HepG2 (cell line): ENCODE data around the gene SLC35B2. TPM values are rescaled to one million over a fixed set of nuclear protein-coding genes. Genes with fewer than 3 reads are reported as not detected.
A peak's percentile ranks its signal among the peaks of the same experiment; 100 is the strongest.

Experiments used
- ATAC-seq: fragments of 200-7000 bp; cut with Tn5 transposase; 3 replicates; pipeline ENCODE4 v1.9.1; 2020; ENCODE audit warnings: mild to moderate bottlenecking, moderate library complexity
- BruUV-seq: library from RNA; stranded (reverse); fragments of 400-500 nt; replicated peaks from 2 replicates; lab custom pipeline; 2021; lab: Mats Ljungman, UMichigan
- CTCF ChIA-PET: fragments of 300-600 bp; formaldehyde crosslinking; extraction: SDS; loops from one replicate; lab custom pipeline; 2021; ENCODE audit warnings: low total read pairs, inconsistent platforms, low intra/inter-chr PET ratio; lab: Yijun Ruan, JAX
- POLR2A ChIA-PET: fragments of 350-600 bp; sonication (Branson Sonifier 250); formaldehyde crosslinking; loops from one replicate; lab custom pipeline; 2020; ENCODE audit warnings: antibody characterized with exemption, inconsistent platforms; lab: Yijun Ruan, JAX
- DNase-seq: peaks from one replicate; pipeline ENCODE4 v3.0.0-alpha.2; 2015; ENCODE audit warnings: low spot score
- FAIRE-seq: peaks from 3 replicates; lab custom pipeline; 2011; peaks lifted over from hg19 to GRCh38; lab: Jason Lieb, UNC
- H2AFZ ChIP-seq: one replicate; pipeline ENCODE4 v1.6.1; 2011; ENCODE audit warnings: low read length, inconsistent platforms
- H3K27ac ChIP-seq: fragments of 300-600 bp; 3 replicates; pipeline ENCODE4 v1.8.0; 2011; ENCODE audit warnings: mixed run types, mild to moderate bottlenecking, mixed read lengths, low read length, inconsistent platforms; ENCODE audit not compliant: insufficient read depth; ENCODE audit errors: extremely low read length
- H3K27me3 ChIP-seq, 2 experiments: fragments of 200-600 bp in 1 of 2; 2 replicates in 1 of 2; 3 replicates in 1 of 2; pipeline versions ENCODE4 v1.6.0 to v1.8.0; 2011; ENCODE audit warnings: low read length in 2 of 2, mild to moderate bottlenecking in 2 of 2, moderate library complexity in 2 of 2, inconsistent platforms in 1 of 2; ENCODE audit not compliant: insufficient read depth in 2 of 2, control insufficient read depth in 1 of 2
- H3K36me3 ChIP-seq, 2 experiments: fragments of 200-600 bp in 1 of 2; replicated peaks in 1 of 2; 2 replicates in 1 of 2; 3 replicates in 1 of 2; pipeline versions ENCODE4 v1.5.1 to v1.8.0; 2011; ENCODE audit warnings: low read length in 2 of 2, inconsistent platforms in 1 of 2; ENCODE audit not compliant: insufficient read depth in 2 of 2, control insufficient read depth in 1 of 2
- H3K4me1 ChIP-seq: 2 replicates; pipeline ENCODE4 v1.5.1; 2012; ENCODE audit warnings: low read length, inconsistent platforms; ENCODE audit not compliant: insufficient read depth
- H3K4me2 ChIP-seq: 2 replicates; pipeline ENCODE4 v1.6.0; 2011; ENCODE audit warnings: low read depth, low read length, inconsistent platforms
- H3K4me3 ChIP-seq, 3 experiments: fragments of 200-600 bp in 1 of 3; sonication (generic), shearing (Covaris generic) in 1 of 3; replicated peaks in 1 of 3; 2 replicates each; pipeline ENCODE4 v1.5.1; 2011 to 2016; ENCODE audit warnings: low read length in 3 of 3, inconsistent platforms in 2 of 3, low read depth in 2 of 3, mild to moderate bottlenecking in 2 of 3, control low read depth in 1 of 3, mixed read lengths in 1 of 3; ENCODE audit not compliant: insufficient read depth in 1 of 3
- H3K79me2 ChIP-seq: one replicate; pipeline ENCODE4 v1.6.1; 2011; ENCODE audit warnings: low read length, inconsistent platforms; ENCODE audit not compliant: insufficient read depth
- H3K9ac ChIP-seq: 2 replicates; pipeline ENCODE4 v1.6.0; 2011; ENCODE audit warnings: mild to moderate bottlenecking, low read depth, low read length, inconsistent platforms; ENCODE audit not compliant: insufficient read depth
- H3K9me3 ChIP-seq: 2 replicates; pipeline ENCODE4 v1.5.1; 2012; ENCODE audit warnings: mild to moderate bottlenecking, low read length
- H4K20me1 ChIP-seq: 2 replicates; pipeline ENCODE4 v1.6.0; 2011; ENCODE audit warnings: inconsistent platforms, mild to moderate bottlenecking, low read length, moderate library complexity; ENCODE audit not compliant: insufficient read depth
- CCDC6 ChIP-seq: sonication (generic); formaldehyde crosslinking; IDR thresholded peaks from 2 replicates; pipeline ENCODE4 v1.8.1; 2022; ENCODE audit warnings: mild to moderate bottlenecking, missing genetic modification reagents, moderate library complexity
- DPF2 ChIP-seq: sonication (generic); formaldehyde crosslinking; IDR thresholded peaks from 2 replicates; pipeline ENCODE4 v1.4.0; 2020; ENCODE audit warnings: mild to moderate bottlenecking, low read depth, missing genetic modification reagents, borderline replicate concordance
- HES4 ChIP-seq: sonication (generic); formaldehyde crosslinking; IDR thresholded peaks from 2 replicates; pipeline ENCODE4 v1.9.0; 2021; ENCODE audit warnings: mild to moderate bottlenecking, missing genetic modification reagents, borderline replicate concordance
- MATR3 ChIP-seq: sonication (generic); formaldehyde crosslinking; IDR thresholded peaks from 2 replicates; pipeline ENCODE4 v1.4.0; 2020; ENCODE audit warnings: missing genetic modification reagents
- MIER3 ChIP-seq: IDR thresholded peaks from 2 replicates; pipeline ENCODE4 v1.6.1; 2016; ENCODE audit warnings: missing compliant biosample characterization, borderline replicate concordance
- SALL1 ChIP-seq: sonication (generic); formaldehyde crosslinking; IDR thresholded peaks from 2 replicates; pipeline ENCODE4 v1.8.0; 2022; ENCODE audit warnings: mild to moderate bottlenecking, missing genetic modification reagents
- SP1 ChIP-seq, 2 experiments: fragments of 450-650 bp in 1 of 2; sonication (generic) in 1 of 2; formaldehyde crosslinking in 1 of 2; IDR thresholded peaks; 2 replicates each; pipeline versions ENCODE4 v1.4.0 to v1.6.1; 2016 to 2020; ENCODE audit warnings: missing genetic modification reagents in 1 of 2
- ZNF274 ChIP-seq: sonication (generic); formaldehyde crosslinking; IDR thresholded peaks from 2 replicates; pipeline ENCODE4 v1.5.1; 2020; ENCODE audit warnings: mild to moderate bottlenecking, missing genetic modification reagents
- ZNF510 ChIP-seq: sonication (generic); formaldehyde crosslinking; IDR thresholded peaks from 2 replicates; pipeline ENCODE4 v1.4.0; 2020; ENCODE audit warnings: low read depth, mild to moderate bottlenecking, missing genetic modification reagents
- ZNF605 ChIP-seq: sonication (generic); formaldehyde crosslinking; IDR thresholded peaks from 2 replicates; pipeline ENCODE4 v1.8.0; 2022; ENCODE audit warnings: mild to moderate bottlenecking, missing genetic modification reagents
- WGBS: methylation state at CpG from one replicate; pipeline ENCODE4 v1.1.6; 2017; ENCODE audit warnings: low lambda C conversion rate; 5-methylcytosine and 5-hydroxymethylcytosine counted together
- in situ Hi-C: cut with HindIII; loops from 2 replicates; pipeline ENCODE4 v1.10.0; 2017; ENCODE audit warnings: low pct_unique_long_range_greater_than_20kb; ENCODE audit not compliant: extremely low pct_ligation_motif_present
- intact Hi-C: fragments of 100-400 bp; cut with micrococcal nuclease; formaldehyde crosslinking; loops from one replicate; pipeline ENCODE4 v1.10.0; 2022; ENCODE audit not compliant: unreplicated experiment
- polyA plus RNA-seq, 8 experiments: library from polyadenylated mRNA; depleted of rRNA in 3 of 8; stranded (reverse) in 7 of 8; unstranded in 1 of 8; fragments of >200 nt; fragmentation: Illumina TruSeq in 4 of 8; extraction: Trizol in 4 of 8; gene quantifications; 2 replicates each; pipeline versions ENCODE4 v1.2.1 to v1.2.3, GENCODE V29; 2011 to 2016; ENCODE audit warnings: low read depth in 4 of 8, missing spikeins in 1 of 8, mixed read lengths in 1 of 8; ENCODE audit not compliant: insufficient read depth in 1 of 8
- total RNA-seq, 5 experiments: library from RNA; depleted of rRNA; stranded (reverse); fragments of >200 nt; fragmentation: Illumina TruSeq; extraction: Trizol; gene quantifications; 2 replicates each; pipeline ENCODE4 v1.2.3, GENCODE V29; 2016; ENCODE audit warnings: low read depth in 1 of 5
- TF ChIP-seq, protein P1 (sequence below): sonication (generic); formaldehyde crosslinking; IDR thresholded peaks from 2 replicates; pipeline ENCODE4 v1.5.1; 2020; ENCODE audit warnings: mild to moderate bottlenecking, moderate library complexity, missing genetic modification reagents
- TF ChIP-seq, protein P2 (sequence below): sonication (generic); formaldehyde crosslinking; IDR thresholded peaks from 2 replicates; pipeline ENCODE4 v1.4.0; 2020; ENCODE audit warnings: missing genetic modification reagents
- TF ChIP-seq, protein P3 (sequence below): sonication (generic); formaldehyde crosslinking; IDR thresholded peaks from 2 replicates; pipeline ENCODE4 v1.5.1; 2020; ENCODE audit warnings: missing genetic modification reagents, mild to moderate bottlenecking, borderline replicate concordance
- TF ChIP-seq, protein P4 (sequence below): sonication (generic); formaldehyde crosslinking; IDR thresholded peaks from 2 replicates; pipeline ENCODE4 v1.8.1; 2023; ENCODE audit warnings: missing genetic modification reagents, mild to moderate bottlenecking, borderline replicate concordance
- TF ChIP-seq, protein P5 (sequence below): sonication (generic); formaldehyde crosslinking; IDR thresholded peaks from 2 replicates; pipeline ENCODE4 v1.8.1; 2023; ENCODE audit warnings: missing genetic modification reagents, inconsistent platforms, borderline replicate concordance

The SLC35B2 gene
- total and polyA plus RNA-seq, 2 of the 13 experiments (the other 11 are each of a cell fraction or from before 2014, with no cell fraction given), result 61.1 to 148 TPM

DNA sequence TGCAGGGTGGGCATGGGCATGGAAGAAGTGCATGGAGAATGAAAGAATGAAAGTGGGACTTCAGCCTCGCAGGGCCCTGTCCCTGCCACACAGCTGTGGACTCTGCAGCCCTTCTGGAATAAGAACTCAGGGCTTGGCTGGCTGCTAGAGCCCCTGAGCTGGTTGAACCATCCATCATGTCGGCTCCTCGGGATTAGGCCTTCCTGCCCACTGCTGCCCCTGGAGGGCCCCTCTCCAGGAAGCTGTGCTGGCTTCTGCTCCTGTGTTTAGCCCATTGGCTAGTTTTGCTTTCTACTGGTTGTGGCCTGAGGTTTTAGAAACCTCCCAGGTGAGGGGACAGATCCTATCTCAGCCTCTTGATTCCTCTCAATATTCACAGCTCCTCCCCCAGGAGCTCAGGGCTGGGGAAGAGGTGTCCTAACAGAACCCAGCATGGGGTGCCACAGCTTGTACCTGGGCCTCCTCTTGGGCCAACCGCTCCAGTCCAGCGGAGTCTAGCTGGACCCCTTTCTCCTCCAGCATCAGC lies 47.9 kb upstream of the SLC35B2 start:
- in situ Hi-C loops, result no loop called here
- H3K36me3 ChIP-seq, result peaks cover 60 to 80% of the 10 kb centered on the region in 2 experiments
- TF ChIP-seq, protein P1, sequence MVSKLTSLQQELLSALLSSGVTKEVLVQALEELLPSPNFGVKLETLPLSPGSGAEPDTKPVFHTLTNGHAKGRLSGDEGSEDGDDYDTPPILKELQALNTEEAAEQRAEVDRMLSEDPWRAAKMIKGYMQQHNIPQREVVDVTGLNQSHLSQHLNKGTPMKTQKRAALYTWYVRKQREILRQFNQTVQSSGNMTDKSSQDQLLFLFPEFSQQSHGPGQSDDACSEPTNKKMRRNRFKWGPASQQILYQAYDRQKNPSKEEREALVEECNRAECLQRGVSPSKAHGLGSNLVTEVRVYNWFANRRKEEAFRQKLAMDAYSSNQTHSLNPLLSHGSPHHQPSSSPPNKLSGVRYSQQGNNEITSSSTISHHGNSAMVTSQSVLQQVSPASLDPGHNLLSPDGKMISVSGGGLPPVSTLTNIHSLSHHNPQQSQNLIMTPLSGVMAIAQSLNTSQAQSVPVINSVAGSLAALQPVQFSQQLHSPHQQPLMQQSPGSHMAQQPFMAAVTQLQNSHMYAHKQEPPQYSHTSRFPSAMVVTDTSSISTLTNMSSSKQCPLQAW, result no peak
- TF ChIP-seq SALL1 (0 out of 2 replicates have a peak, but pooled peaks have one; percentile 2), DPF2 (CRISPR knock-in tag) (no peak), HES4 (CRISPR knock-in tag) (no peak), SP1 (IDR thresholded peaks at IDR 0.05) (no peak), SP1 (CRISPR knock-in tag; IDR thresholded peaks at IDR 0.05) (no peak), MIER3 (CRISPR knock-in tag) (no peak), CCDC6 (CRISPR knock-in tag) (0 out of 2 replicates have a peak, but pooled peaks have one; percentile 2), ZNF510 (CRISPR knock-in tag) (no peak), ZNF274 (no peak), MATR3 (CRISPR knock-in tag) (no peak), ZNF605 (0 out of 2 replicates have a peak, but pooled peaks have one; percentile 26)
- TF ChIP-seq, protein P2, sequence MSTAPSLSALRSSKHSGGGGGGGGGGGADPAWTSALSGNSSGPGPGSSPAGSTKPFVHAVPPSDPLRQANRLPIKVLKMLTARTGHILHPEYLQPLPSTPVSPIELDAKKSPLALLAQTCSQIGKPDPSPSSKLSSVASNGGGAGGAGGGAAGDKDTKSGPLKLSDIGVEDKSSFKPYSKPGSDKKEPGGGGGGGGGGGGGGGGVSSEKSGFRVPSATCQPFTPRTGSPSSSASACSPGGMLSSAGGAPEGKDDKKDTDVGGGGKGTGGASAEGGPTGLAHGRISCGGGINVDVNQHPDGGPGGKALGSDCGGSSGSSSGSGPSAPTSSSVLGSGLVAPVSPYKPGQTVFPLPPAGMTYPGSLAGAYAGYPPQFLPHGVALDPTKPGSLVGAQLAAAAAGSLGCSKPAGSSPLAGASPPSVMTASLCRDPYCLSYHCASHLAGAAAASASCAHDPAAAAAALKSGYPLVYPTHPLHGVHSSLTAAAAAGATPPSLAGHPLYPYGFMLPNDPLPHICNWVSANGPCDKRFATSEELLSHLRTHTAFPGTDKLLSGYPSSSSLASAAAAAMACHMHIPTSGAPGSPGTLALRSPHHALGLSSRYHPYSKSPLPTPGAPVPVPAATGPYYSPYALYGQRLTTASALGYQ (CRISPR knock-in tag), result no peak
- TF ChIP-seq, protein P3, sequence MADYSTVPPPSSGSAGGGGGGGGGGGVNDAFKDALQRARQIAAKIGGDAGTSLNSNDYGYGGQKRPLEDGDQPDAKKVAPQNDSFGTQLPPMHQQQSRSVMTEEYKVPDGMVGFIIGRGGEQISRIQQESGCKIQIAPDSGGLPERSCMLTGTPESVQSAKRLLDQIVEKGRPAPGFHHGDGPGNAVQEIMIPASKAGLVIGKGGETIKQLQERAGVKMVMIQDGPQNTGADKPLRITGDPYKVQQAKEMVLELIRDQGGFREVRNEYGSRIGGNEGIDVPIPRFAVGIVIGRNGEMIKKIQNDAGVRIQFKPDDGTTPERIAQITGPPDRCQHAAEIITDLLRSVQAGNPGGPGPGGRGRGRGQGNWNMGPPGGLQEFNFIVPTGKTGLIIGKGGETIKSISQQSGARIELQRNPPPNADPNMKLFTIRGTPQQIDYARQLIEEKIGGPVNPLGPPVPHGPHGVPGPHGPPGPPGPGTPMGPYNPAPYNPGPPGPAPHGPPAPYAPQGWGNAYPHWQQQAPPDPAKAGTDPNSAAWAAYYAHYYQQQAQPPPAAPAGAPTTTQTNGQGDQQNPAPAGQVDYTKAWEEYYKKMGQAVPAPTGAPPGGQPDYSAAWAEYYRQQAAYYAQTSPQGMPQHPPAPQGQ, result no peak
- TF ChIP-seq, protein P4, sequence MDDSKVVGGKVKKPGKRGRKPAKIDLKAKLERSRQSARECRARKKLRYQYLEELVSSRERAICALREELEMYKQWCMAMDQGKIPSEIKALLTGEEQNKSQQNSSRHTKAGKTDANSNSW (CRISPR knock-in tag), result no peak
- TF ChIP-seq, protein P5, sequence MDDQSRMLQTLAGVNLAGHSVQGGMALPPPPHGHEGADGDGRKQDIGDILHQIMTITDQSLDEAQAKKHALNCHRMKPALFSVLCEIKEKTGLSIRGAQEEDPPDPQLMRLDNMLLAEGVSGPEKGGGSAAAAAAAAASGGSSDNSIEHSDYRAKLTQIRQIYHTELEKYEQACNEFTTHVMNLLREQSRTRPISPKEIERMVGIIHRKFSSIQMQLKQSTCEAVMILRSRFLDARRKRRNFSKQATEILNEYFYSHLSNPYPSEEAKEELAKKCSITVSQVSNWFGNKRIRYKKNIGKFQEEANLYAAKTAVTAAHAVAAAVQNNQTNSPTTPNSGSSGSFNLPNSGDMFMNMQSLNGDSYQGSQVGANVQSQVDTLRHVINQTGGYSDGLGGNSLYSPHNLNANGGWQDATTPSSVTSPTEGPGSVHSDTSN (CRISPR knock-in tag), result no peak
- ChIA-PET CTCF (interaction anchor here (3.9 kb wide), 1 partner anchor 37 kb away, joined by 37 read pairs; no protein-coding TSS in a partner anchor), POLR2A (interaction anchor here (1.1 to 1.9 kb wide), 4 partner anchors 8 to 59 kb away, joined by 4 to 7 read pairs (median 4); partner anchors contain the start of genes AARS2 and HSP90AB1)
- intact Hi-C loops, result no loop called here
- FAIRE-seq (no peak), DNase-seq (no peak), ATAC-seq (peak; percentile 3; the same call in 1 of the 3 replicates)
- H2AFZ ChIP-seq, result no peak overlapping the region
- no peaks in the 10 kb centered on the region for H3K27me3 ChIP-seq
- no peak overlapping the region for H3K9ac ChIP-seq
- no peaks in the 10 kb centered on the region for H3K4me1 ChIP-seq
- no peak overlapping the region for H3K27ac ChIP-seq
- no peaks in the 10 kb centered on the region for H3K79me2 ChIP-seq
- no TSS peak for BruUV-seq
- no peak overlapping the region for H3K4me3 ChIP-seq
- WGBS, result 100% methylated on average over 3 of the region's 5 CpGs
- H3K4me2 ChIP-seq, result no peak overlapping the region
- H4K20me1 ChIP-seq, result no peaks in the 10 kb centered on the region
- H3K9me3 ChIP-seq, result no peaks in the 10 kb centered on the region
